RWPE2 (cell line): ENCODE data around the gene LZTR1.

Experiments
- ATAC-seq: fragments of 200-7000 bp; cut with Tn5 transposase; 3 replicates; pipeline ENCODE4 v1.9.1; 2021; ENCODE audit warnings: low read depth
- DNase-seq: peaks from one replicate; pipeline ENCODE4 v3.0.0-alpha.2; 2020; ENCODE audit warnings: low spot score
- H3K27ac ChIP-seq: fragments of 450-650 bp; 2 replicates; pipeline ENCODE4 v1.5.1; 2017; ENCODE audit warnings: mild to moderate bottlenecking; ENCODE audit not compliant: poor library complexity, severe bottlenecking
- H3K27me3 ChIP-seq: fragments of 250-450 bp; sonication (Bioruptor Pico); 2 replicates; pipeline ENCODE4 v1.5.1; 2021; ENCODE audit warnings: mild to moderate bottlenecking, moderate library complexity; ENCODE audit not compliant: insufficient read depth, poor library complexity, severe bottlenecking
- H3K36me3 ChIP-seq: fragments of 250-450 bp; sonication (Bioruptor Pico); 2 replicates; pipeline ENCODE4 v1.5.1; 2020; ENCODE audit warnings: low read depth, mild to moderate bottlenecking, moderate library complexity
- H3K4me1 ChIP-seq: fragments of 250-450 bp; sonication (Bioruptor Pico); 2 replicates; pipeline ENCODE4 v1.5.1; 2021; ENCODE audit warnings: mild to moderate bottlenecking, moderate library complexity; ENCODE audit not compliant: insufficient read depth, poor library complexity, severe bottlenecking
- H3K4me3 ChIP-seq: fragments of 250-450 bp; sonication (Bioruptor Pico); 2 replicates; pipeline ENCODE4 v1.5.1; 2021; ENCODE audit warnings: mild to moderate bottlenecking, moderate library complexity; ENCODE audit not compliant: severe bottlenecking
- H3K9me3 ChIP-seq: fragments of 250-450 bp; sonication (Bioruptor Pico); 2 replicates; pipeline ENCODE4 v1.5.1; 2021; ENCODE audit warnings: mild to moderate bottlenecking, moderate library complexity; ENCODE audit not compliant: severe bottlenecking
- TF ChIP-seq, protein P1 (sequence below): fragments of 450-650 bp; IDR thresholded peaks from one replicate; pipeline ENCODE4 v1.5.1; 2017; ENCODE audit warnings: mild to moderate bottlenecking, moderate library complexity; ENCODE audit not compliant: poor library complexity, severe bottlenecking

The LZTR1 gene

DNA sequence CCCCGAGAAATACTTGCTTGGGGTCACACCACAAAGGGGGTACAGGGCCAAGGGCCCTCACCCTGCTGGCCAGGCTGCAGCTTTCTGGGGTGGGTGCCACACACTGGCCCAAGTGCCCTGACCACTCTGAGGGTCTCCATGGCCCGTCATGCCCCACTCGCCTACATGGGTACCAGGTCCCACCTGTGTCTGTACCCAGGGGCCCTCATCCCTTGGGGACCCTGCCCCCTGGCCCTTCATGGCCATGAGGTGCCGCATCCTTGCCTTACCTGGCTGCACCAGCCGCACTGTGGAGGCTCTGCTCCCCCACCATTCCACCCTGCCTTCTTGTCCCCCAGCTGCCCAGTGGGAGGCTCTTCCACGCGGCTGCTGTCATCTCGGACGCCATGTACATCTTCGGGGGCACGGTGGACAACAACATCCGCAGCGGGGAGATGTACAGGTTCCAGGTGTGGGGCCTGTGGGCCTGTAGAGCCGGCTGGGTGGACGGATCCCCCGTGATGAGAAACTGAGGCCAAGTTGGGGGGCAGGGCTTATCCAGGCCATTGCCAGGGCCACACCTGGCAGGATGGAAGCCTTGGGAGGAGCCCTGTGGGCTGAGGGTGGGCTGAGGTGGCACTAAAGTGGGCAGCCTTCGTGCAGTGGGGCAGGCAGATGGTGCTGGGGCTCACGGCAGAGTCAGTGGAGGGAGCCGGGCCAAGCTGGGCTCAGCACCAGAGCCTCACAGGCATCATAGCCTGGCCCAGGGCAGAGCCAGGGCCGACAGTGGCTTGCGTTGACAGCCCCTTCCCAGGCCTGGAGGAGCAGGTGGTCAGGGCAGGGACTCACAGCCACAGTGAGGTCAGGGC lies 10.6 kb downstream of the LZTR1 start:
- H3K27me3 ChIP-seq, result no peaks in the 10 kb centered on the region
- H3K27ac ChIP-seq, result no peak overlapping the region
- H3K4me3 ChIP-seq, result no peak overlapping the region
- H3K36me3 ChIP-seq, result peaks cover 24% of the 10 kb centered on the region
- DNase-seq (no peak), ATAC-seq (no peak)
- TF ChIP-seq, protein P1, sequence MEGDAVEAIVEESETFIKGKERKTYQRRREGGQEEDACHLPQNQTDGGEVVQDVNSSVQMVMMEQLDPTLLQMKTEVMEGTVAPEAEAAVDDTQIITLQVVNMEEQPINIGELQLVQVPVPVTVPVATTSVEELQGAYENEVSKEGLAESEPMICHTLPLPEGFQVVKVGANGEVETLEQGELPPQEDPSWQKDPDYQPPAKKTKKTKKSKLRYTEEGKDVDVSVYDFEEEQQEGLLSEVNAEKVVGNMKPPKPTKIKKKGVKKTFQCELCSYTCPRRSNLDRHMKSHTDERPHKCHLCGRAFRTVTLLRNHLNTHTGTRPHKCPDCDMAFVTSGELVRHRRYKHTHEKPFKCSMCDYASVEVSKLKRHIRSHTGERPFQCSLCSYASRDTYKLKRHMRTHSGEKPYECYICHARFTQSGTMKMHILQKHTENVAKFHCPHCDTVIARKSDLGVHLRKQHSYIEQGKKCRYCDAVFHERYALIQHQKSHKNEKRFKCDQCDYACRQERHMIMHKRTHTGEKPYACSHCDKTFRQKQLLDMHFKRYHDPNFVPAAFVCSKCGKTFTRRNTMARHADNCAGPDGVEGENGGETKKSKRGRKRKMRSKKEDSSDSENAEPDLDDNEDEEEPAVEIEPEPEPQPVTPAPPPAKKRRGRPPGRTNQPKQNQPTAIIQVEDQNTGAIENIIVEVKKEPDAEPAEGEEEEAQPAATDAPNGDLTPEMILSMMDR, result no peak
- H3K4me1 ChIP-seq, result no peaks in the 10 kb centered on the region
- H3K9me3 ChIP-seq, result no peaks in the 10 kb centered on the region

DNA sequence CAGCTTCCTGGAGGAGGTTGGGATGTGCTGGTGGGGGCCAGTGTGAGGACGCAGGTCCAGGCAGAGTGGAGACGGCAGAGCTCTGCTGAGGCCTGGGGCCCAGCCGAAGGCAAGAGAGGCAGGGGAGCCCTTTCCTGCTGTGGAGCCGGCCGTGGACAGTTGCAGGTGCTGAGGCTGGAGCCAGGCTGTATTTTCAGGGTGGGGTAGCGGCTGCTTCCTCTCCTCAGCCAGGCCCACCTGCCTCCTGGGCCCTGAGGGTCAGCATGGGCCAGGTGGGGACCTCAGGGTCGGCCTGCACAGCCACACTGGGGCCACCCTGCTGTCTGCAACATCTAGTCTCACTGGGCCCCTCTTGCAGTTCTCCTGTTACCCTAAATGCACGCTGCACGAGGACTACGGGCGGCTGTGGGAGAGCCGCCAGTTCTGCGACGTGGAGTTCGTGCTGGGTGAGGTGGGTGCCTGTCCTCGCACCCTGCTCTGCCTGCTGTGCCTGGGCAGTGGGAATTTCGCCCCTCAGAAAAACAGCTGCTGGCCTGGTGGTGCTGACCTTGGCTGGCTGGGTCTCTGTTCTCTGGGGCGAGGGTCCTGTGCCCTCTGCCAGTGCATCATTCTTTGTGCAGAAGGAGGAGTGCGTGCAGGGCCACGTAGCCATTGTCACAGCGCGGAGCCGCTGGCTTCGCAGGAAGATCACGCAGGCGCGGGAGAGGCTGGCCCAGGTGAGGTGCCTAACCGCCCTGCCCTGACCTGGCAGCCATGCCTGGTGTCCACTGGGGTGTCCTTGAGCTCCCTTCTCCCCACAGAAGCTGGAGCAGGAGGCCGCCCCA lies 11.4 kb downstream of the LZTR1 start:
- no peak overlapping the region for H3K4me3 ChIP-seq
- no peaks in the 10 kb centered on the region for H3K27me3 ChIP-seq
- no peaks in the 10 kb centered on the region for H3K9me3 ChIP-seq
- TF ChIP-seq, protein P1, result no peak
- H3K27ac ChIP-seq, result no peak overlapping the region
- no peak for ATAC-seq
- no peak for DNase-seq
- H3K4me1 ChIP-seq, result no peaks in the 10 kb centered on the region
- H3K36me3 ChIP-seq, result peaks cover 23% of the 10 kb centered on the region; the same call in 1 of the 2 replicates

DNA sequence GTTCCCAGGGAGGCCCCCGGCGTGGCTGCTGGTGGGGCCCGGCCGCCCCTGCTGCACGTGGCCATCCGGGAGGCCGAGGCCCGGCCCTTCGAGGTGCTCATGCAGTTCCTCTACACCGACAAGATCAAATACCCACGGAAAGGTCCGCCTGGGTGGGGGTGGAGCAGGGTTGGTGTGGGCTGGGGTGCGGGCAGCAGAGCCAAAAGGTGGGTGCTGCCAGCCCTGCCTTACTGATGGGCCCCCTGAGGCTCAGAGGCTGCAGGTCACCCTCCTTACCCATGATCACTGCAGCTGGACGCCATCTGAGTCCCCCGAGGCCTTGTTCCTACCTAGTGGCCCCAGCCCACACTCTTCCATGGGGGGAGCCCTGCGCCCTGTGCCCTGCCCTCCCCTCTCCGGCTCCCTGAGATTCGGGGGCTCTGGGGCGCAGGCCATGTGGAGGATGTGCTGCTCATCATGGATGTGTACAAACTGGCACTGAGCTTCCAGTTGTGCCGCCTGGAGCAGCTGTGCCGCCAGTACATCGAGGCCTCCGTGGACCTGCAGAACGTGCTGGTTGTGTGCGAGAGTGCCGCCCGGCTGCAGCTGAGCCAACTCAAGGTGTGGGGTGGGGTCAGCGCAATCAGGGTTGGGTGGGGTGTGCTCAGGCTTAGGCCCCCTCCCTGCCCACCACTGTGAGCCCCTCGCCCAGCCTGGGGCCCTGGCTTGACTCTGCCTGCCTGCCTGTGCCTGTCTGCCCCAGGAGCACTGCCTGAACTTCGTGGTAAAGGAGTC lies 12.2 kb downstream of the LZTR1 start:
- Histone ChIP-seq H3K36me3 (peaks cover 26% of the 10 kb centered on the region), H3K4me3 (no peak overlapping the region), H3K27me3 (no peaks in the 10 kb centered on the region), H3K9me3 (no peaks in the 10 kb centered on the region), H3K27ac (no peak overlapping the region), H3K4me1 (no peaks in the 10 kb centered on the region)
- DNase-seq (no peak), ATAC-seq (no peak)
- TF ChIP-seq, protein P1, result no peak

DNA sequence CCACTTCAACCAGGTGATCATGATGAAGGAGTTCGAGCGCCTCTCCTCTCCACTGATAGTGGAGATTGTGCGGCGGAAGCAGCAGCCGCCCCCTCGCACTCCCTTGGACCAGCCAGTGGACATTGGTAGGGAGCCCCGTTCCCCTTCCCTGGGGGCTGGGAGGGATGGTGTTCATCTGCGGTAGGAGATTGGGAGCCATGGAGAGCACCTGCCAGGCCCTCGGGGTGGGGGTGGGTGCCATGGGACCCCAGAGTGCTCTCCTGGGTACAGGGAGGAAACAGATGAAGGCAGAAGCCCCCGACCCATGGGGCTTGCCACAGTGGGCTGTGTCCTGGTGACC lies 12.8 kb downstream of the LZTR1 start:
- no peaks in the 10 kb centered on the region for H3K27me3 ChIP-seq
- H3K27ac ChIP-seq, result no peak overlapping the region
- H3K4me3 ChIP-seq, result no peak overlapping the region
- H3K36me3 ChIP-seq, result peaks cover 31% of the 10 kb centered on the region
- H3K4me1 ChIP-seq, result no peaks in the 10 kb centered on the region
- TF ChIP-seq, protein P1, result no peak
- DNase-seq (no peak), ATAC-seq (no peak)
- H3K9me3 ChIP-seq, result no peaks in the 10 kb centered on the region
